LNCAP (cell line): ENCODE measurements around the gene STKLD1.
A peak's percentile ranks its signal among the peaks of the same experiment; 100 is the strongest.

ENCODE experiments used
- TF ChIP-seq, protein P1 (sequence below): fragments of 450-650 bp; IDR thresholded peaks from 2 replicates; pipeline ENCODE4 v1.5.1; 2017; ENCODE audit warnings: mild to moderate bottlenecking

STKLD1 gene

GRCh38 chr9:133397370-133397769, 21.2 kb downstream of the STKLD1 start:
- TF ChIP-seq, protein P1, sequence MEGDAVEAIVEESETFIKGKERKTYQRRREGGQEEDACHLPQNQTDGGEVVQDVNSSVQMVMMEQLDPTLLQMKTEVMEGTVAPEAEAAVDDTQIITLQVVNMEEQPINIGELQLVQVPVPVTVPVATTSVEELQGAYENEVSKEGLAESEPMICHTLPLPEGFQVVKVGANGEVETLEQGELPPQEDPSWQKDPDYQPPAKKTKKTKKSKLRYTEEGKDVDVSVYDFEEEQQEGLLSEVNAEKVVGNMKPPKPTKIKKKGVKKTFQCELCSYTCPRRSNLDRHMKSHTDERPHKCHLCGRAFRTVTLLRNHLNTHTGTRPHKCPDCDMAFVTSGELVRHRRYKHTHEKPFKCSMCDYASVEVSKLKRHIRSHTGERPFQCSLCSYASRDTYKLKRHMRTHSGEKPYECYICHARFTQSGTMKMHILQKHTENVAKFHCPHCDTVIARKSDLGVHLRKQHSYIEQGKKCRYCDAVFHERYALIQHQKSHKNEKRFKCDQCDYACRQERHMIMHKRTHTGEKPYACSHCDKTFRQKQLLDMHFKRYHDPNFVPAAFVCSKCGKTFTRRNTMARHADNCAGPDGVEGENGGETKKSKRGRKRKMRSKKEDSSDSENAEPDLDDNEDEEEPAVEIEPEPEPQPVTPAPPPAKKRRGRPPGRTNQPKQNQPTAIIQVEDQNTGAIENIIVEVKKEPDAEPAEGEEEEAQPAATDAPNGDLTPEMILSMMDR = no peak

DNA sequence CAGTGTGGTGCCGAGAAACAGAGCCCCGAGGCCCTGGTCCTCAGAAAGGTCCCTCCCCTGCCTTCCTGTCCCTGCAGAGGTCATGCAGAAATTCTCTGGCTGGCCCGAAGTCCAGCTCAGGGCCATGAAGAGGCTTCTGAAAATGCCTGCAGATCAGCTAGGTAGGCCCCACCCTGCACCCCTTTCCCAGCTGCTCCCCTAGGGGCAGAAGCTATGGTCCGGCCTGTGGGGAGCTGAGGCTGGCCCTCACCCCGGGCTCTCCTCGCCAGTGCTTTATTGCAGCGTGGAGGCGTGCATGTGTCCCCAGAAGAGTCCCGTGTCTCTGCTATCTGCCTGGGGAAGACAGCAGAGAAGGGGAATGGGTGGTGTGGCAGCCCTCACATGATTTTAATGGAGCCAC, 21.7 kb downstream of the STKLD1 start:
- TF ChIP-seq, protein P1 = no peak

GRCh38 chr9:133400292-133400691, 24.1 kb downstream of the STKLD1 start:
- TF ChIP-seq, protein P1 = no peak

DNA sequence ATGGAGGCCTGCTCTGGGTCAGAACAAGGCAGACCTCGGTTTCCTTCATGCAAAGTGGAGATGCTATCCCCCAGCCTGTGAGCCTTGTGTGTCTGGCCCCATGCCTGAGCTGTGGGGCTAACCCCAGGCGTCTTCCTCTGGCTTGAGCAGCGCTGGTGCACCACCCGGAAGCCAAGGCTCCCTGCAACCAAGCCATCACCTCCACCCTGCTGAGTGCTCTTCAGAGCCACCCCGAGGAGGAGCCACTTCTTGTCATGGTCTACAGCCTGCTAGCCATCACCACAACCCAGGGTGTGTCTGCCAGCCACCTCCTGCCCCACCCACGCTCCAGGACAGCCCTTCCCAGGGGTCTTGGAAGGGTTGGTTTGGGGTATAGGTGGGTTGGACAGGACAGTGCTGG, 25.4 kb downstream of the STKLD1 start:
- TF ChIP-seq, protein P1 = no peak

- TF ChIP-seq, protein P1 = no peak
Observed at GRCh38 chr9:133402689-133403088, 26.5 kb downstream of the STKLD1 start.

- TF ChIP-seq, protein P1 = peak; percentile 73
Observed at GRCh38 chr9:133403766-133404453, 27.7 kb downstream of the STKLD1 start.

GRCh38 chr9:133404454-133405002, 28.4 kb downstream of the STKLD1 start:
- TF ChIP-seq, protein P1 = no peak
